NOMO-1 treated with dmso at 0.1 percent for 144 hours (cell line): ENCODE data around the gene ADPGK.
"Not testable (repeated sequence)": the region's sequence is repeated elsewhere in the genome, so short reads cannot be mapped to it uniquely, and the experiment has no call there.

Source experiments
- DNase-seq: peaks from one replicate; lab custom pipeline; 2025; ENCODE audit not compliant: unreplicated experiment; lab: John Stamatoyannopoulos, UW

ADPGK gene

GRCh38 chr15:72751751-72752455 is 31.7 kb downstream of the ADPGK start:
- peak; percentile 3 for DNase-seq

GRCh38 chr15:72749700-72750099 is 33.9 kb downstream of the ADPGK start:
- DNase-seq: no peak

GRCh38 chr15:72740219-72740618 is 43.3 kb downstream of the ADPGK start:
- no peak for DNase-seq

GRCh38 chr15:72737723-72738122 is 45.8 kb downstream of the ADPGK start:
- DNase-seq: no peak

- DNase-seq: no peak
These were observed 46.5 kb downstream of the ADPGK start for GRCh38 chr15:72737061-72737460.

GRCh38 chr15:72735111-72735510 is 48.4 kb downstream of the ADPGK start:
- no peak for DNase-seq

GRCh38 chr15:72733941-72734738 is 49.4 kb downstream of the ADPGK start:
- DNase-seq: no peak

- DNase-seq: no peak
These were observed 51.0 kb downstream of the ADPGK start for GRCh38 chr15:72732516-72732915.

GRCh38 chr15:72732086-72732485 is 51.5 kb downstream of the ADPGK start:
- DNase-seq: no peak

GRCh38 chr15:72728821-72729220 is 54.7 kb downstream of the ADPGK start:
- no peak for DNase-seq

GRCh38 chr15:72728249-72728648 is 55.3 kb downstream of the ADPGK start:
- not testable (repeated sequence) for DNase-seq

GRCh38 chr15:72727154-72727553 is 56.4 kb downstream of the ADPGK start:
- DNase-seq: no peak

- DNase-seq: not testable (repeated sequence)
These were observed 57.7 kb downstream of the ADPGK start for GRCh38 chr15:72725851-72726250.

- no peak for DNase-seq
These were observed 58.1 kb downstream of the ADPGK start for GRCh38 chr15:72725446-72725845.

- no peak for DNase-seq
These were observed 59.5 kb downstream of the ADPGK start for GRCh38 chr15:72724028-72724427.

GRCh38 chr15:72722071-72722696 is 61.4 kb downstream of the ADPGK start:
- no peak for DNase-seq

- not testable (repeated sequence) for DNase-seq
These were observed 74.8 kb downstream of the ADPGK start for GRCh38 chr15:72708551-72709303.

- no peak for DNase-seq
These were observed 77.3 kb downstream of the ADPGK start for GRCh38 chr15:72706266-72706665.
